NCI-H82 treated with DMSO at 0.1 percent for 48 hours (cell line): ENCODE data around the gene CELF4.
"Not testable (repeated sequence)": the region's sequence is repeated elsewhere in the genome, so short reads cannot be mapped to it uniquely, and the experiment has no call there.

Experiments
- DNase-seq: peaks from one replicate; lab custom pipeline; 2025; ENCODE audit not compliant: unreplicated experiment; lab: John Stamatoyannopoulos, UW

Gene CELF4

DNA sequence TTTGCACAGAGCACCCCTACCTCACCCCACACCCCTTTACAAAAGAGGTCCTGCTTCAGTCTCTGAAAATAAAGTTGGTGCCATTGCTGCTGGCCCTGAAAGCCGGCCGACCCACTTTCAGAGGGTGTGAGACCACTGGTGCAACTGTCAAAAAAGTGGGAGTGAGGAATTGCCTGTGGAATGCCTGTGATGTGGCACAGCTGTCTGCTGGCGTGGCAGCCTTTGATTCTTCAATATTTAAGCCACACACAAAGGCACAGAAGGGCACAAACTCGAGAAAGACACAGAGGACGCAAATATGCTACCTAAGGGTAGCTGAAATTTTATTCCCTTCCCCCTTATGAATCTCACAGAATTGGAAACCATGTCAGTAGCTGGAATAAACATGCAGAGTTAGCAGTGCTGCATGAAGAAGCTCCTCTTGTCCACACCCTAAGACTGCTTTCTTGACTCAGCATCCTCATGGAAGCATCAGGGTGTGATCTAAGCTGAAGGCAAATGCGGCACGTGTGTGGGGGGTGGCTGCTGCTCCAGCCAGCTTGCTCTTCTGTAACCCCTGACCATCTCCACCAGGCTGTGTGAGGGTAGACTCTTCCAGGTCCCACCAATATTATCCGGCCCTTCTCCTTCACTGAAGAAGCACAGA, 92.3 kb downstream of the CELF4 start:
- no peak for DNase-seq

- DNase-seq, result no peak
These were observed 94.0 kb downstream of the CELF4 start for GRCh38 chr18:37471637-37472036.

DNA sequence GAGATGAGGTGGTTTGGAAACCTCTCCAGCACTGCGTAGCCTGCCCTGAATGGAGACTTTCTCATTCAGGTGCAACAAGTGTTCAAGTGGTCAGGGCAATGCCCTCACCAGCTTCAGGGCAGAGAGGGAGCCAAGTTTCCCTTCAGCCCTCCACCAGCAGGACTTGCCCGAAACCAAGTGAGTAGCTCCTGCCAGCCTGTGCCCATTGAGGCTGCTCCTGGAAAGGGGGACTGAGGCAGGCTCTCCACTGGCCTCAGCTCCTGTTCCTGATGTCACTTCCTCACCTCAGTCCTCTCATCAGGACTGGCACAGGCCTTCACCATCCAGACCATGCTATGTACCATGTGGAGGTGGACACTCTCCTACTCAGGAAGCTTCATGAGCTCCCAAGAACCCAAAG, 94.6 kb downstream of the CELF4 start:
- DNase-seq, result no peak

DNA sequence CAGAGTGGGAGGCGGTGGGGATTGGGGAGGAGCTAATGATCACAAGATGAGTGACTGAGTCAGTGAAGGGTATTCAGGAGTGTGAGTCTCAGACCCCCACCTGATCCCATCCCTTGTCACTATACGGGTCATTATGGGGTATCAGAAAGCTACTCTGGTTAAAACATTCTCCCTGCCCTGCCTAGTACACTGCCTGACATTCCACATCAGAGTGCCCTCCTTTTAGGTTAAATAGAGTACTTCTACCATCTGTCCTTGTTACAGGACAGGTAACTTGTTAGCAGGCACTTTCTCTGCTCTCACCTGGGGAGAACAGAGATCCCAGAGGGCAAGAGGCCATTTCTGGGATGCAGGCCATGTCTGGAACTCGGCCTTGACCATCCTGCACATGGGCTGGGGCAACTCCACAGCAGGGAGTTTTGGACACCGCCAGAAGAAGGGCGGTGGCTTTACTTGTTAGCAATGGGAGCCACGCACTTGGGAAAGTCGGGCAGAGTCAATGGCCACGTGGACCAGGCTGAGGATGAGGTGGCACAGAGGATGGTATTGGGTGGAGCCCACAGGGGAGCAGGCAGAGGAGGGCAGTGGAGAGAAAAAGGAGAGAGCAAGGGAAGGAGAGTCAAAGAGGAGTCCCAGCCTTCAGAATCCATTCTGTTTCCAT, 98.5 kb downstream of the CELF4 start:
- no peak for DNase-seq

- DNase-seq, result no peak
These were observed 99.6 kb downstream of the CELF4 start for GRCh38 chr18:37465958-37466357.

DNA sequence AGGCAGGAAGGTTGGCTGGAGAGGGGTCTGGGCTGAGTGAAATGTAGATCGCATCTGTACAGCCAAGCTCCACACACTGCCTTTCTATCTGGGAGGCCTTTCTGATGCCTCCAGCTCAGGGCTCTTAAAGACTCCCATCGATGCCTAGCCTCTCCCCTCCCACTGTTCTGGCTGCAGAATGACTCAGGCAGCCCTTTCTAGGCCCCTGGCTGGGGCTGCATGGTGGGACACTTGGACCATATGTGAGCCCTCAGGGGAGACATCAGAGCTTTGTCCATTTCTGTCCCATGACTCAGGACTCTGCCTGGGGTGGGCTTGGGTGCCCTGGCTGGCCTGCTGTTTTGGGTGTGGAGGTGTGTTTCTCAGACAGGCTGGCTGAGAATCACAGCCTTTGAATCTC, 101.3 kb downstream of the CELF4 start:
- no peak for DNase-seq

- DNase-seq, result not testable (repeated sequence)
These were observed 104.3 kb downstream of the CELF4 start for GRCh38 chr18:37461329-37461728.

GRCh38 chr18:37460604-37461003, 105.0 kb downstream of the CELF4 start:
- DNase-seq, result no peak

- no peak for DNase-seq
These were observed 106.9 kb downstream of the CELF4 start for GRCh38 chr18:37458697-37459096.

DNA sequence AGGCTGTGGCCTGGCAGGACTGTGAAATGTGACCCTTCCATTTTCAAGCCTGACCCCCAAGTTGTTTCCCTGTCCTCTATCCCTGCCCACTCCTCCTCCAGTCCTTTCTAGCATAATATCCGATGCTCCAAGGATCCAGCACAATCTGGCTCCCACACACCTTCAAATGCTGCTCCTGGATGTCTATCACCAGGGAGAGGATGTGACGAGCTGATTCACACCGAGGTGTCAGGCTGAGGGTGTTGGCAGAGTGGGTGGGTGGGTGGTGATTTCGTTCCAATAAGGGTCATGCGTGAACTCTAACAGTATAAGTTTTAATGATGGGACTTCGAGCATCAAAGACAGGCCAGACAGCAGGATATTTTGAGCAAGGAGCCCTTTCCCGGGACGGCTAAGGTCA, 107.8 kb downstream of the CELF4 start:
- no peak for DNase-seq

DNA sequence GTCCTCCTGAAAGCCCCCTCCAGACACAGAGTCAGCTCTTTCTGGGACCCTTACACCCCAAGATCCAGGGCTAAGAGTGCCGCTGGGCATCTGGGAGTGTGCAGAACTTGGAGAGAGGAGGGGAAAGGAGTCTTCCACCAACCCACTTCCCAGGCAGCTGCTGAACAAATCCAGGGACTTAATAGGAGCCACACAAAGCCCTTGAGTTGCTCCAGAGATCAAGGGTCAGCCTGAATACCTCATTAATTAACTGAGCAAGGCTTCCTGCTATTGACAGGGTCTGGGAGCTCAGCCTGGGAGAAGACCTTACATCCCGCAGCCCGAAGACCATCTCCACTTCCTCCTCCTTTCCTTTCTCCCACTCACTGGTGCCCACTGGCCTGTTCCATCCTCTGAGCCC, 108.3 kb downstream of the CELF4 start:
- no peak for DNase-seq

GRCh38 chr18:37456873-37457272, 108.7 kb downstream of the CELF4 start:
- no peak for DNase-seq

- DNase-seq, result no peak
These were observed 109.2 kb downstream of the CELF4 start for GRCh38 chr18:37456395-37456794.

DNA sequence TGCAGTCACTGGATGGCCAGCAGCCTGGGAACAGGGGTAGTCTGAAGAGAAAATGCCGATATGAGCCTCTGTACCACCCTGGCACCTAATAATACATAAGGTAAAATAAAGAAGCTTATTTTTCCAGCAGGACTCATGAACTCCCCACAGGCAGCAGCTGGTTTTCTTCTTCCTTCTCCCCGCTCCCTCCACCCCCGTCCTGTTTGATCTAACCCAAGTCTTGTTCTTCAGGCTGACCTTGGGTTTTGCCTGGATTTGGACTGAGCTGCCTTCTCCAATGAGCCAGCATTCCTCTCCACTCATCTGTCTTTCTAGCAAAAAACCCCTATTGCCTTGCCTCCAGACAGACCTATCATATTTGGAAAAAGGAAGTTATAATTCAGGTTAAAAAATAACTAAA, 111.8 kb downstream of the CELF4 start:
- no peak for DNase-seq

GRCh38 chr18:37452682-37453385, 112.8 kb downstream of the CELF4 start:
- DNase-seq, result no peak

DNA sequence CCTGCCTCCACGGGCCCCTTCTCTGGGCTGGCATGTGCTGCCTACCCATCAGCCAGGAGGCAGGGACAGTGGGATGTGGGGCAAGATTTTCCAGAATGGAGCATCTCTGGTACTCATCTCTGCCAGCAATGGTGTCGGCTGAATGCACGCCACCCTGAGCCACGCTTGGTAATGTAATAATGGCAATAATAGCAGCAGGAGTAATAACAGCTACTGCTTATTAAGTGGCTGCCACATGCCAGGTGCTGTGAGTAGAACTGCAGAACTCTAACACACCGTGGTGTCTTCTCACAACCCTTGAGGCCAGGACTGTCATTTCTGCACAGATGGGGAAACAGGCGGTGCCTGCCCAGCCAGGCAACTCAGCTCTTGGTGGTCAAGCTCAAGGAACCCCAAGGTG, 113.6 kb downstream of the CELF4 start:
- no peak for DNase-seq

DNA sequence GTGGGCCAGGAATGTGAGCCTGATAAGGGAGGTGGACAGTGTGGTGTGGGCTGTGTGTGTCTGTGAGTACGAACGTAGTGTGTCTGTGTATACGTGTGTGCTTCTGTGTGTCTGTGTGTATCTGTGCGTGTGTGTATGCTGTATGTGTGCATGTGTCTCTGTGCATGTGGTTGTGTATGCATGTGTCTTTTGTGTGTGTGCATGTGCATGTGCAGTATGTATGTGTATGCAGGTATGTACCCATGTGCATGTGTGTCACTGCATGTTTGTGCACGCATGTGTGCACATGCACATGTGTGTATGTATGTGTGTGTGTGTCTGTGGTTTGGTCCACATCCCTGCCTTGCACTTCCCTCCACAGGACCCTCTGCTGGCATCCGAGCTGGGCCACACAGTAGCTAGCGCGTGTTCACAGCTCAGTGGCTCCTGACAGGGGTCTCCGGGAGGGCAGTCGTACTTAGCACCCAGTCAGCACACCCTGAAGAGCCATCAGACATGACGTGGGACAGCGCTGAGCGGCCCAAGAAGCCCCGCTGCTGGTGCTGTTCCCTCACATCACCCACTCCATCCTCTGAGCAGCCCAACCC, 114.3 kb downstream of the CELF4 start:
- DNase-seq, result no peak

GRCh38 chr18:37450434-37451132, 115.0 kb downstream of the CELF4 start:
- DNase-seq, result no peak

DNA sequence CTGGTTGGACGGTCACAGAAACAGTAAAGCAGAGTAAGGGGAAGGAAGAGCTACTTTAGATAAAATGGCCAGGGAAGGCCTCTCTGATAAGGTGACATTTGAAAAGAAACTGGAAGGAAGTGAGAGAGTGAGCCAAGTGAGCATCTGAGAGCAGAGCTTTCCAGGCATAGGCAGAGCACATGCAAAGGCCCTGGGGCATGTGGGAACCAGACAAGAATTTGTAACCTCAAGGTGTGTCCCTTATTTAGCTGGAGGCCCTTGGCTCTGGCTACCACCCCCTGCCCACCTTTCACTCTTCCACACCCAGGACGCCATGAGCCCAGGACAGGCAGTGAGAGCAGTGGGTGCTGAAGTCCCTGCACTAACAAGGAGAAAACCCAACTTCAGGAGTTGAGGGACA, 116.0 kb downstream of the CELF4 start:
- no peak for DNase-seq

DNA sequence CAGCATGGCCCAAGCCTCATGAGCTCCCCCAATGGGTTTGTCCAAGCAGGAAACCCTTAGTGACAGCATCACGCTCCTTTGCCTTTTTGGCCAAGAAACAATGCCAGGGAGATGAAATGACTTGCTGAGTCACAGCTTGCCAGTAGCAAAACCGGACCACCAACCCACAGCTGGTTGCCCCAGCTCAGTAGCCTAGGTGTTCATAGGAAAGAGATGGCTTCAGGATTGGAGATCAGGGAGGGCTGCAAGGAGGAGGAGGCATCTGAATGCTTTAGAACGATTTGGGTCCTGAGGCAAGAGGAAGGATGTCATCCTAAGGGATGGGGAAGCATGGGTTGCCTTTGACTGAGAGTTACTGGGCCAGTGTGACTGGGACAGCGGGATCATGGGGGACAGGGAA, 116.7 kb downstream of the CELF4 start:
- no peak for DNase-seq
